Stimulated activated CD4-positive, alpha-beta T cell treated with anti-CD3 and anti-CD28 coated beads, Interleukin-15, amount 100 ng/mL, for 48 hours (primary cell): ENCODE results near the gene RBM20.
A peak's percentile ranks its signal among the peaks of the same experiment; 100 is the strongest.
"Not testable (repeated sequence)": the region's sequence is repeated elsewhere in the genome, so short reads cannot be mapped to it uniquely, and the experiment has no call there.

Source experiments
- DNase-seq, 2 donors: peaks; one replicate each; pipeline ENCODE4 v3.0.0-alpha.2; 2020; ENCODE audit warnings: low read depth in 2 of 2

Gene RBM20

DNA sequence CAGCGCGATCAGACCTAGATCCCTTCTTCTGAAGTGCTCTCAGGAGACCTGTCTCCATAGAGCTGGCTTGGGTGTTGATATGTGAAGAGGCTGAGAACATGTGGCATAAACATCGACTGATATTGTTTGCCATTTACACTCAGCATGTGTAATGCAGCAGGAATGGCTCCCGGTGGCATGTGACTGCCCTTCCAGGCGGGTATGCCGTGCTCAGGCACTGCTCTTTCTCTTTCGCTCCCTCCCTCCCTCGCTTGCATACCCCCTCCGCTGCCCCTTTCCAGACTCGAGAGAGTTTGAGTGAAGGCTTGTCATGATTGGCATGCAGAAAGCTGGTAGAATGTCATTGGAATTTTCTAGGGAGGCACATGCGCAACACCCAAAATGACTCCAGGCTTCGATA, 120.2 kb downstream of the RBM20 start:
- DNase-seq: no peak

- DNase-seq: no peak
Measured at GRCh38 chr10:110764793-110765512, 120.8 kb downstream of the RBM20 start.

DNA sequence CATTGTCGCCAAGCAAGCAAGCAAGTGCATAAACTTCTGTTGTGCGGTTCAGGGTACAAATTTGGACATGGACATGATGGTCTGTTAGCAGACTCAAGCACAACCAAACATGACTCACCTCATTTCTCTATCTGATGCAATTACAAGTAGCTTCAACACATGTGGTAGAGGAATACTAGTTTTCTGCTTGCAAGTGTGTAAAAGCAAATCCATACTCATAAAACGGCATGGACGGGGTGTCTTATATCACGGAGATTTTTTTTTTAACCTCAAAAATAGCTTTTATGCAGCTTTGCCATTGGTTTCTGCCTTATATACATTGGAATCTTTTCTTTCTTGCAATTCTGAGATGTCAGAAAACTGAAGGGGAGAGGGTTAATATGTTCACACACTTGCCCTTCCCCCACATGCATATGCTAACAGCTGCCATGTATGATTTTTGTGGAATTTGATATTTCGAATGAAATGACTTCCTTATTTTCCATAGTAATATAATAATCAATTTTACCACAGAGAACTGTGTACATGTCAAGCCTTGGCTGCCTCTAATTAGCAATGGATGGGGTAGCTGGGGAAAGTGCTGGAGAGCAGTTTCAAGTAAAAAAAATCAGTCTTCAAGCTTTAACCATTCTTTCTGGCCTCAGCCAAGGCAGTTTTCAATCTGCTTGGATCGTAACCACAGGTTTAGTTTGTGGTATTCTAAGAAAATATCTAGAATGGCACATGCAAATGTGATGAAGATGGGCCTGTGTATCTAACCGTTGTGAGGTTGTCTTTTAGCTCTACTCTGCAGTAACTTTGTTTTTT, 121.6 kb downstream of the RBM20 start:
- no peak for DNase-seq

GRCh38 chr10:110767601-110768000, 123.5 kb downstream of the RBM20 start:
- not testable (repeated sequence) for DNase-seq

DNA sequence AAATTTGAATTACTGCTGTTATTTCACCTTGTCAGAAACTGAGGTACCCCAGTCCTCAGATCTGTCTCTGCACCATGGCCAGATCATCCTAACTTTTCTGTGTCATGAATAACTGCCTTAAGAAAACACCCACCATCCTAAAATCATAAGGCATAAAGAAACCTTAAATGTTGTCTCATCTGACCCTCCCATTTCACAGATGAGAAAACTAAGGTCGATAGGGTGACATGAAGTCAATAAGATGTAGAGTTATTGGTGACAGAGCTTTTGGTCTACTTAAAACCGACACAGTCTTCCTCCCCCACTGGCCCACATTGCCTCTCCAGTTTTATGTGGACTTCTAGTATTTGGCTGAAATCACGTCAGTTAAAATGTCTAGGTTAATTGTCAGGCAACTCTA, 126.1 kb downstream of the RBM20 start:
- no peak for DNase-seq

DNA sequence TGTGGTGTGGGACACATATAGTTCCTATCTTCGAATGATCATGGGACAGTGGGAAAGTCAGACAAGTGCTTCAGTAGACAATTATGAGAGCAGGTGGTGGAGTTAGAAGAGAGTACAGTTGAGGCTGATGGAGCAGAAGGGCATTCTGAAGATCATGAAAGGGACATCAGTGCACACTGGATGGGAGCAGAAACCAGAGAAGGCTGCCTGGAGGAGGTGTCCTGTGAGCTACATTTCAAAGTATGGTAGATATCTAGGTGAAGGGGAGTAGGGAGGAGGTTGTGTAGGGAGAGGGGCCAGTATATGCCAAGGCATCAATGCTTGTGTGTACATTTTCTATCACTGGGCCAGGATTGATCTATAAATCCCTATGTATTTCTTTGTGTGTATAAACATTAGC, 127.3 kb downstream of the RBM20 start:
- DNase-seq: no peak

- DNase-seq: no peak
Measured at GRCh38 chr10:110771991-110772390, 127.9 kb downstream of the RBM20 start.

DNA sequence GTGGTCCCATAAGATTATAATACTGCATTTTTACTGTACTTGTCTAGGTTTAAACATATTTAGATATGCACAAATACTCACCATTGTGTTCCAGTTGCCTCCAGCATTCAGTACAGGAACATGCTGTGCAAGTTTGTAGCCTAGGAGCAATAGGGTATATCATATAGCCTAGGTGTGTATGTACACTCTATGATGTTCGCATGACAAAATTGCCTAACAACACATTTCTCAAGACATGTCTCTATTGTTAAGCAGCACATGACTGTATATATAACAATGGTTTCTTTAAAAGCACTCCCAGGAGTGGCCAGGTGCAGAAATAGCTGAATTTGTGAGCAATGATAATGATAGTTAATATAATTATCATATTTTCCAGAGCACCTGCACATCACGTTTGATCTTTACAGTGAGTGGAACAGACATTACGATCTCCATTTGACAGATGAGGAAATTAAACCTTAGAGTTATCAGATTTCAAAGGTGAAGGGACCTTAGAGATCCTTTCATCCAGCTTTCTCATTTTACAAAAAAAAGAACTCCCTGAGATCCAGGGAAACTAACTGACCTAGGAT, 128.4 kb downstream of the RBM20 start:
- DNase-seq: no peak

- DNase-seq: no peak
Measured at GRCh38 chr10:110773693-110774068, 129.5 kb downstream of the RBM20 start.

DNA sequence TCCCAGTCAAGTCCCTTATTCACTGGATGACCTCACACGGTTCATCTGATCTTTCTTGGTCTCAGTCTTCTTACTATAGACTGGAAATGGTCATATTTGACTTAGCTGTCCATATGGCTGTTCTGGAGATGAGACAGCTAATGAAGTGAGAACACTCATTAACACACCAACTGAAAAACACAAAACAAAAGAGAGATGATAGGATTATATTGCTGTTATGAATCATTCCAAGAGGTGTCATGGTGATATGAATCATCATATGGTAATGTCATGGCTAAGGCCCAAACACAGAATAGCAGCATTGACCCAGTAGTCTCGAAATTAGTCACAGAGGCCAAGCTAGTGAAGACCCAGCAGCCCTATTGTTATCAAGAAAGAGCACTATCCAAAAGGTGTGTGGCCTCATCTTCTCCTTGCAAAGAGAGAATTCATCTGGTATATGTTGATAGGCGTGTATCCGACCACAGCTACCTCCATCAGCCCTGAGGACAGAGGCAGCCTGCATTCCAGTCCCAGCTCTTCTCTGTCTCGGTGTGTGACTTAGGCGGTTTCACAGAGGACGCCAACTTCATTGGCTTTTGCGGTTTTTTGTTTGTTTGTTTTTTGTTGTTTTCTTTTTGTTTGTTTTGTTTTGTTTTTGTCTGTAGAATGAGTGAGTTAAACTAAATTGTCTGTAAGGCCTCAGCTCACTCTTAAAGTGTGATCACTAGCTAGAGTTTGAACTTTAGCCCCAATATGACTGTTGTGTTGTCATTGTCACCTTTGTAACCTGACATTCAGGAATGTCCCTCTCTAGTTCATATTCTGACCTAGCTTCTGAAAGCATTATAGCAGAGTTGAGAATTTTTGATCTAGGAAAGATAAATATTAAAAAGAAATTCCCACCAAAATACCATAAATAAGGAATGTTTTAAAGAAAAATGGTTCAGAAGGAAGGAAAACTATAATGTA, 130.2 kb downstream of the RBM20 start:
- DNase-seq: peak; percentile 36 to 45

DNA sequence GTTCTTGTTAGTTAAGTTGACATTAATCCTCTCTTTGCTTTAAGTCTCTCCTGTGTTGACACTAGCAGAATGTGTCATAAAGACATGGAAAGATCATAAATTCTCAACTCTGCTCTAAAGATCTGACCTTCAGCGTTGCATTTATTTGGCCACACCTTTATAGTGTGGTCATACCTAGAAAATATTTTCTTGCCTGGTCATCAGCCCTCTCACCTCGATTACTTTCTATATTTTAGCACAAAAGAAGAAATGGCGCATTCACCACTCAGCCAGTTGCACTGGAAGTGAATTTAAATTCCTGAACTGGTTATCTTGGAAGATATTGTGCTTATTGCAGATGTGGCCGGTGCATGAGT, 130.9 kb downstream of the RBM20 start:
- no peak for DNase-seq

GRCh38 chr10:110775406-110775805, 131.3 kb downstream of the RBM20 start:
- DNase-seq: no peak

GRCh38 chr10:110777017-110777416, 132.9 kb downstream of the RBM20 start:
- no peak for DNase-seq

- no peak for DNase-seq
Measured at GRCh38 chr10:110777661-110778060, 133.5 kb downstream of the RBM20 start.

- DNase-seq: no peak
Measured at GRCh38 chr10:110778211-110778610, 134.1 kb downstream of the RBM20 start.

GRCh38 chr10:110779489-110779888, 135.4 kb downstream of the RBM20 start:
- peak in 1 of 2 donors; percentile 24 for DNase-seq

GRCh38 chr10:110780704-110781103, 136.6 kb downstream of the RBM20 start:
- no peak for DNase-seq

DNA sequence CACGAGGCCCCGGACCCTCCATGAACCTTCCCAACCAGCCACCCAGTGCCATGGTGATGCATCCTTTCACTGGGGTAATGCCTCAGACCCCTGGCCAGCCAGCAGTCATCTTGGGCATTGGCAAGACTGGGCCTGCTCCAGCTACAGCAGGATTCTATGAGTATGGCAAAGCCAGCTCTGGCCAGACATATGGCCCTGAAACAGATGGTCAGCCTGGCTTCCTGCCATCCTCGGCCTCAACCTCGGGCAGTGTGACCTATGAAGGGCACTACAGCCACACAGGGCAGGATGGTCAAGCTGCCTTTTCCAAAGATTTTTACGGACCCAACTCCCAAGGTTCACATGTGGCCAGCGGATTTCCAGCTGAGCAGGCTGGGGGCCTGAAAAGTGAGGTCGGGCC, 137.0 kb downstream of the RBM20 start:
- no peak for DNase-seq

DNA sequence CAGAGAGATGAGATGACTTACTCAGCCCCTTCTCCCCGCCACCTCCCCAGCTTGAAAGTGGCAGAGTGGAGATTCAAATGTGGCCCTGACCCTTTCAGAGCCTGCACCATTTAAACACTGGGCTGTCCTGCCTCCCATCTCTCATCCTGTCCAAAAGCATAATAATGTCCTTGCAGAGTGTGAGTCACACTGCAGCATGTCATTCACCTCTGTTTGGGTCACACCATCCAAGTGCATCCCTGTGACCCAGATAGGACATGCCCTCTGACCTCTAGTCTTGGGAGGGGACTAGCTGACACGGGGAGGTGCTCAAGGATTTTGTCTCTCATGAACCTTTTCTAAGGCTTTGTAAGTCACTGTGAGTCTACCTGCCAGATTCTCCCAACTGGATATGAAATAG, 138.5 kb downstream of the RBM20 start:
- no peak for DNase-seq

DNA sequence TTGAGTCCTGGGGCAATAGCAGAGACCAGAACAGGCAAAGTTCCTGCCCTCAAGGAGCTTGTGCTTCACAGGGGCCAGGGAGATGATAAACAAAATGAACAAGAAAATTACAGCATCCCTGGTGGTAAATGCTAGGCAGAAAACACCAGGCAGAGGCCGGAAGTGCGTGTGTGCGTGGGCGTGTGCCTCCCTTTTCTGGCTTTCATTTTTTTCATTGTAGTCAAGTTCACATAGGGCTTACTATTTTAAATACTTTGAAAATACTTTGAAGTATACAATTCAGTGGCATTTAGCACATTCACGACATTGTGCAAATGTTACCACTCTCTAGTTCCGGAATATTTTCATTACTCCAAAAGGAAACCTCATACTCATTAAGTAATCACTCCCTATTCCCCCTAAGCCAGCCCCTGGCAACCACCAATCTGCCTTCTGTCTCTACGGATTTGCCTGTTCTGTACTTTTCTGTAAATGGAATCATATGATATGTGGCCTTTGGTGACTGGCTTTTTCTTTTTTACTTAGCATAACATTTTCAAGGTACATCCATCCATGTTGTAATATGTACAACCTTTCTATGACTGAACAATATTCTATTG, 139.5 kb downstream of the RBM20 start:
- DNase-seq: peak; percentile 51 to 67

DNA sequence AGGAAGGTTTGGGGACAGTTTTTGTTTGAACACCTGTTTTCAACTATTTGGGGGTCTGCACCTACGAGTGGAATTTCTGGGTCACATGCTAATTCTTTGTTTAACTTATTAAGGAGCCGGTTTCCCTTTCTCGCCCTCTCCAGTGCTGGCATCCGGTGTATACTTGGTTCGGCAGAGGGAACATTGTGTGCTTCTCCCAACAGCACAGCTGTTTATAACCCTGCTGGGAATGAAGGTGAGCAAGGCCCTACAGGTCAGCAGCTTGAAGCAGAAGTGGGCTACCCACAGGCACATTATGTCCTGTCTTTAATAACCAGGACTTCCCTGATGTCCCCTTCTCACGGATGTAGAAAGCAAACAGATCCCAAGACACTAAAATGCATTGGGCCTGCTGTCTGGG, 140.1 kb downstream of the RBM20 start:
- no peak for DNase-seq

DNA sequence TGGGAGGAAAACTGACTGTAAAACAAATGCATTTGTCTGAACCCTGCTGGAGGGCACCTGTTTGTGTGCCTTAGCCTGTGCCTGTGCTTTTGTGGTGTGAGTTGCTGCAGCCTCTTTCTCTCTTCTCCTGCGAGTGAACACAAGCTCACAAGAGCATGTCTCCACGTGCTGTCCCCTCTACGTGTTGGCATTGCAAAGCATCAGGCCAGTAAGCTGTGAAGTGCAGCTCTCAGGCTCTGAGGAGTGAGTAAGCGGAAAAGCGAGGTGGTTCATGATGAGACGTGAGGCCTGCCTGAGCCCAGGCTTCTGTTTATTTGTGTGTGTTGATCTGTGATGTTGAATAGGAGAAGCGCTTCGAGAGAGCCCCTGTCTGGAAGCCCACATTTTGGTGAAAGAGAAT, 142.0 kb downstream of the RBM20 start:
- no peak for DNase-seq
